Glutamatergic neuron (in vitro differentiated cells): ENCODE data around the gene TMEM51. TPM values are rescaled to one million over a fixed set of nuclear protein-coding genes. Genes with fewer than 3 reads are reported as not detected.

Source experiments
- DNase-seq: peaks from one replicate; pipeline ENCODE4 v3.0.0; 2022
- H3K27ac Mint-ChIP-seq: one replicate; pipeline ENCODE4 v1.8.0; 2020; ENCODE audit warnings: mild to moderate bottlenecking, mixed read lengths, inconsistent platforms; ENCODE audit not compliant: unreplicated experiment
- H3K27me3 Mint-ChIP-seq: one replicate; pipeline ENCODE4 v1.8.0; 2020; ENCODE audit warnings: mild to moderate bottlenecking, moderate library complexity, mixed read lengths, inconsistent platforms; ENCODE audit not compliant: unreplicated experiment
- H3K36me3 Mint-ChIP-seq: one replicate; pipeline ENCODE4 v1.8.0; 2020; ENCODE audit warnings: mild to moderate bottlenecking, mixed read lengths, inconsistent platforms; ENCODE audit not compliant: unreplicated experiment
- H3K4me1 Mint-ChIP-seq: one replicate; pipeline ENCODE4 v1.8.0; 2020; ENCODE audit warnings: mild to moderate bottlenecking, low read depth, mixed read lengths, inconsistent platforms; ENCODE audit not compliant: unreplicated experiment
- H3K4me3 Mint-ChIP-seq: one replicate; pipeline ENCODE4 v1.8.0; 2020; ENCODE audit warnings: mild to moderate bottlenecking, mixed read lengths, inconsistent platforms; ENCODE audit not compliant: unreplicated experiment
- H3K9me3 Mint-ChIP-seq: one replicate; pipeline ENCODE4 v1.8.0; 2020; ENCODE audit warnings: mild to moderate bottlenecking, moderate library complexity, mixed read lengths, inconsistent platforms; ENCODE audit not compliant: unreplicated experiment
- CTCF ChIP-seq: fragments of 200-600 bp; sonication (generic); IDR thresholded peaks from one replicate; pipeline ENCODE4 v1.5.0; 2021; ENCODE audit not compliant: partially characterized antibody, unreplicated experiment
- total RNA-seq: library from RNA; stranded (reverse); fragmentation: NEBNext Ultra II Directional; extraction: Animal tissue kit (Norgen Biotek cat#: 25700); gene quantifications from one replicate; pipeline ENCODE4 v1.2.1, GENCODE V29; 2021; ENCODE audit not compliant: unreplicated experiment

Gene TMEM51
- total RNA-seq, 1 donor from 2014 or later: 3.2 TPM

GRCh38 chr1:15244813-15245212, 91.3 kb downstream of the TMEM51 start:
- Mint-ChIP-seq H3K27me3 (peaks cover 14% of the 10 kb centered on the region), H3K9me3 (peaks cover 5% of the 10 kb centered on the region), H3K4me3 (no peak overlapping the region), H3K27ac (no peak overlapping the region), H3K4me1 (peaks cover 4% of the 10 kb centered on the region), H3K36me3 (no peaks in the 10 kb centered on the region)
- DNase-seq: no peak
- TF ChIP-seq CTCF: no peak

GRCh38 chr1:15245593-15246360, 92.2 kb downstream of the TMEM51 start:
- no peak overlapping the region for H3K4me3 Mint-ChIP-seq
- no peak for DNase-seq
- H3K36me3 Mint-ChIP-seq: no peaks in the 10 kb centered on the region

GRCh38 chr1:15246960-15247614, 93.5 kb downstream of the TMEM51 start, which contains the start of gene FHAD1:
Gene FHAD1 (plus strand): TSS chr1:15247223. CDS start chr1:15251785, 4,562 bp downstream.
- peaks cover 4% of the 10 kb centered on the region for H3K4me1 Mint-ChIP-seq
- H3K27ac Mint-ChIP-seq: no peak within 1 kb of the TSS
- peak; percentile 75 for DNase-seq
- TF ChIP-seq CTCF: no peak
- H3K4me3 Mint-ChIP-seq: peak within 1 kb of the TSS; percentile 86
- peaks cover 14% of the 10 kb centered on the region for H3K27me3 Mint-ChIP-seq
- H3K36me3 Mint-ChIP-seq: no peaks in the 10 kb centered on the region
- peaks cover 5% of the 10 kb centered on the region for H3K9me3 Mint-ChIP-seq

More at GRCh38 chr1:15245593-15246360, 92.2 kb downstream of the TMEM51 start:
- no peak for TF ChIP-seq CTCF
- Mint-ChIP-seq H3K4me1 (peaks cover 4% of the 10 kb centered on the region), H3K9me3 (peaks cover 5% of the 10 kb centered on the region), H3K27ac (no peak overlapping the region), H3K27me3 (peaks cover 14% of the 10 kb centered on the region)

GRCh38 chr1:15248216-15248615, 94.7 kb downstream of the TMEM51 start:
- H3K27me3 Mint-ChIP-seq: peaks cover 14% of the 10 kb centered on the region
- H3K36me3 Mint-ChIP-seq: no peaks in the 10 kb centered on the region
- TF ChIP-seq CTCF: no peak
- H3K4me3 Mint-ChIP-seq: no peak overlapping the region
- no peak overlapping the region for H3K27ac Mint-ChIP-seq
- peaks cover 4% of the 10 kb centered on the region for H3K4me1 Mint-ChIP-seq
- peaks cover 5% of the 10 kb centered on the region for H3K9me3 Mint-ChIP-seq
- no peak for DNase-seq

GRCh38 chr1:15249081-15249480, 95.5 kb downstream of the TMEM51 start:
- no peaks in the 10 kb centered on the region for H3K36me3 Mint-ChIP-seq
- H3K27ac Mint-ChIP-seq: no peak overlapping the region
- DNase-seq: no peak
- peaks cover 4% of the 10 kb centered on the region for H3K4me1 Mint-ChIP-seq
- H3K9me3 Mint-ChIP-seq: peaks cover 5% of the 10 kb centered on the region
- TF ChIP-seq CTCF: no peak
- H3K27me3 Mint-ChIP-seq: peaks cover 14% of the 10 kb centered on the region
- H3K4me3 Mint-ChIP-seq: no peak overlapping the region
